ENCODE results near the gene RNASE1. TPM values are rescaled to one million over a fixed set of nuclear protein-coding genes. Genes with fewer than 3 reads are reported as not detected.

RNASE1 gene
- total RNA-seq, 1 donor: 1.1 TPM

GRCh38 chr14:20757965-20758364 lies 44.7 kb downstream of the RNASE1 start:
- Histone ChIP-seq H3K36me3 (ENCODE audit: insufficient read depth, low read length) (no peaks in the 10 kb centered on the region), H3K9me3 (ENCODE audit: low read depth, low read length) (no peaks in the 10 kb centered on the region), H3K27me3 (ENCODE audit: insufficient read depth, low read length) (no peaks in the 10 kb centered on the region), H3K4me3 (ENCODE audit: insufficient read depth, low read length) (no peak overlapping the region), H3K4me1 (ENCODE audit: insufficient read depth, low read length) (no peaks in the 10 kb centered on the region), H4K20me1 (ENCODE audit: insufficient read depth, low read length) (no peaks in the 10 kb centered on the region), H3K4me2 (ENCODE audit: insufficient read depth, low read length) (no peak overlapping the region), H3K27ac (ENCODE audit: low read depth, low read length) (no peak overlapping the region), H3K79me2 (ENCODE audit: insufficient read depth, low read length) (no peaks in the 10 kb centered on the region), H2AFZ (ENCODE audit: low read length) (no peak overlapping the region)
- TF ChIP-seq CTCF (IDR thresholded peaks at IDR 0.05; ENCODE audit: extremely low read depth, low read depth, low read length): no peak
- no peak for DNase-seq (ENCODE audit: insufficient read length, low spot score, missing footprints)

GRCh38 chr14:20755037-20755436 lies 47.6 kb downstream of the RNASE1 start:
- DNase-seq (ENCODE audit: insufficient read length, low spot score, missing footprints): no peak
- Histone ChIP-seq H3K4me2 (ENCODE audit: insufficient read depth, low read length) (no peak overlapping the region), H3K36me3 (ENCODE audit: insufficient read depth, low read length) (no peaks in the 10 kb centered on the region), H3K4me3 (ENCODE audit: insufficient read depth, low read length) (no peak overlapping the region), H3K4me1 (ENCODE audit: insufficient read depth, low read length) (no peaks in the 10 kb centered on the region), H3K27ac (ENCODE audit: low read depth, low read length) (no peak overlapping the region), H3K9me3 (ENCODE audit: low read depth, low read length) (peaks cover 3% of the 10 kb centered on the region), H4K20me1 (ENCODE audit: insufficient read depth, low read length) (no peaks in the 10 kb centered on the region), H3K79me2 (ENCODE audit: insufficient read depth, low read length) (no peaks in the 10 kb centered on the region), H2AFZ (ENCODE audit: low read length) (no peak overlapping the region), H3K27me3 (ENCODE audit: insufficient read depth, low read length) (no peaks in the 10 kb centered on the region)
- TF ChIP-seq CTCF (IDR thresholded peaks at IDR 0.05; ENCODE audit: extremely low read depth, low read depth, low read length): no peak

- H3K27ac ChIP-seq (ENCODE audit: low read depth, low read length): no peak overlapping the region
- TF ChIP-seq CTCF (IDR thresholded peaks at IDR 0.05; ENCODE audit: extremely low read depth, low read depth, low read length): no peak
- no peaks in the 10 kb centered on the region for H3K4me1 ChIP-seq (ENCODE audit: insufficient read depth, low read length)
- H2AFZ ChIP-seq (ENCODE audit: low read length): no peak overlapping the region
- no peak overlapping the region for H3K4me2 ChIP-seq (ENCODE audit: insufficient read depth, low read length)
- peaks cover 3% of the 10 kb centered on the region for H3K9me3 ChIP-seq (ENCODE audit: low read depth, low read length)
- no peaks in the 10 kb centered on the region for H3K27me3 ChIP-seq (ENCODE audit: insufficient read depth, low read length)
- H3K36me3 ChIP-seq (ENCODE audit: insufficient read depth, low read length): no peaks in the 10 kb centered on the region
- H3K79me2 ChIP-seq (ENCODE audit: insufficient read depth, low read length): no peaks in the 10 kb centered on the region
- no peaks in the 10 kb centered on the region for H4K20me1 ChIP-seq (ENCODE audit: insufficient read depth, low read length)
- no peak overlapping the region for H3K4me3 ChIP-seq (ENCODE audit: insufficient read depth, low read length)
- no peak for DNase-seq (ENCODE audit: insufficient read length, low spot score, missing footprints)
These were observed 48.3 kb downstream of the RNASE1 start for GRCh38 chr14:20754308-20754707.

GRCh38 chr14:20751963-20752562 lies 50.6 kb downstream of the RNASE1 start:
- Histone ChIP-seq H4K20me1 (ENCODE audit: insufficient read depth, low read length) (no peaks in the 10 kb centered on the region), H3K4me3 (ENCODE audit: insufficient read depth, low read length) (no peak overlapping the region), H2AFZ (ENCODE audit: low read length) (no peak overlapping the region), H3K79me2 (ENCODE audit: insufficient read depth, low read length) (no peaks in the 10 kb centered on the region), H3K9me3 (ENCODE audit: low read depth, low read length) (peaks cover 3% of the 10 kb centered on the region), H3K27me3 (ENCODE audit: insufficient read depth, low read length) (no peaks in the 10 kb centered on the region), H3K4me2 (ENCODE audit: insufficient read depth, low read length) (no peak overlapping the region), H3K36me3 (ENCODE audit: insufficient read depth, low read length) (no peaks in the 10 kb centered on the region), H3K27ac (ENCODE audit: low read depth, low read length) (no peak overlapping the region), H3K4me1 (ENCODE audit: insufficient read depth, low read length) (no peaks in the 10 kb centered on the region)
- TF ChIP-seq CTCF (IDR thresholded peaks at IDR 0.05; ENCODE audit: extremely low read depth, low read depth, low read length): no peak
- no peak for DNase-seq (ENCODE audit: insufficient read length, low spot score, missing footprints)

Other genes with a start within 250 kb of the RNASE1 start
- not detected in 2 replicates for gene RNASE9, start 241.8 kb downstream of the RNASE1 start, total RNA-seq
- not detected in 2 replicates for gene RNASE11, start 214.8 kb downstream of the RNASE1 start, total RNA-seq
- not detected in 2 replicates for gene RNASE12, start 211.5 kb downstream of the RNASE1 start, total RNA-seq
- gene OR6S1, start 161.2 kb downstream of the RNASE1 start, total RNA-seq: not detected in 2 replicates
- 18.1 and 24.2 TPM in 2 replicates for gene RNASE4, start 118.3 kb downstream of the RNASE1 start, total RNA-seq
- 7.2 and 8.3 TPM in 2 replicates for gene ANG, start 114.1 kb downstream of the RNASE1 start, total RNA-seq
- not detected in 2 replicates for gene EDDM3A, start 57.0 kb downstream of the RNASE1 start, total RNA-seq
- gene EDDM3B, start 34.4 kb downstream of the RNASE1 start, total RNA-seq: not detected in 2 replicates
- not detected in 2 replicates for gene RNASE6, start 21.6 kb downstream of the RNASE1 start, total RNA-seq
- gene RNASE3, start 88.5 kb upstream of the RNASE1 start, total RNA-seq: not detected in 2 replicates
- not detected in 2 replicates for gene RNASE2, start 152.6 kb upstream of the RNASE1 start, total RNA-seq
- 43.3 and 50.3 TPM in 2 replicates for gene METTL17, start 187.1 kb upstream of the RNASE1 start, total RNA-seq
- gene SLC39A2, start 196.4 kb upstream of the RNASE1 start, total RNA-seq: 0.72 TPM in 1 of 2 replicates, not detected in the other
- gene NDRG2, start 222.2 kb upstream of the RNASE1 start, total RNA-seq: under 0.01 TPM in 1 of 2 replicates, not detected in the other
- gene TPPP2, start 227.4 kb upstream of the RNASE1 start, total RNA-seq: not detected in 2 replicates
- not detected in 2 replicates for gene RNASE13, start 232.0 kb upstream of the RNASE1 start, total RNA-seq
- gene RNASE7, start 239.5 kb upstream of the RNASE1 start, total RNA-seq: not detected in 2 replicates